OCI-LY7 (cell line): ENCODE results near the gene SSNA1. TPM values are rescaled to one million over a fixed set of nuclear protein-coding genes. Genes with fewer than 3 reads are reported as not detected.

Experiments
- BruUV-seq: library from RNA; stranded (reverse); fragments of 400-500 nt; replicated peaks from 2 replicates; lab custom pipeline; 2021; lab: Mats Ljungman, UMichigan
- CTCF ChIA-PET: fragments of 300-600 bp; sonication (Branson Sonifier 250); formaldehyde crosslinking; loops from one replicate; lab custom pipeline; 2022; ENCODE audit warnings: antibody characterized with exemption; ENCODE audit not compliant: unreplicated experiment; lab: Charles Lee
- POLR2A ChIA-PET: fragments of 300-600 bp; sonication (Branson Sonifier 250); formaldehyde crosslinking; loops from one replicate; lab custom pipeline; 2022; ENCODE audit warnings: antibody characterized with exemption; lab: Charles Lee
- DNase-seq: peaks from one replicate; pipeline ENCODE4 v3.0.0-alpha.2; 2015; ENCODE audit warnings: low spot score
- H2AFZ ChIP-seq: fragments of 200-600 bp; sonication (generic), shearing (Covaris generic); 2 replicates; pipeline ENCODE4 v1.6.1; 2014; ENCODE audit warnings: mild to moderate bottlenecking, antibody characterized with exemption, low read length, moderate library complexity
- H3K27ac ChIP-seq: fragments of 200-600 bp; sonication (generic); 2 replicates; pipeline ENCODE4 v1.5.1; 2014; ENCODE audit warnings: mixed run types, low read depth, mild to moderate bottlenecking, moderate library complexity, low read length, inconsistent platforms; ENCODE audit not compliant: poor library complexity, severe bottlenecking
- H3K36me3 ChIP-seq: fragments of 200-600 bp; sonication (generic); 2 replicates; pipeline ENCODE4 v1.6.1; 2014; ENCODE audit warnings: mild to moderate bottlenecking, antibody characterized with exemption, low read length, moderate library complexity, mixed read lengths; ENCODE audit not compliant: insufficient read depth
- H3K4me1 ChIP-seq: fragments of 200-600 bp; sonication (generic); 2 replicates; pipeline ENCODE4 v1.5.1; 2014; ENCODE audit warnings: mild to moderate bottlenecking, low read length; ENCODE audit not compliant: insufficient read depth, poor library complexity, severe bottlenecking
- H3K4me2 ChIP-seq: fragments of 200-600 bp; sonication (generic); 2 replicates; pipeline ENCODE4 v1.6.1; 2014; ENCODE audit warnings: mild to moderate bottlenecking, low read length
- H3K4me3 ChIP-seq: fragments of 200-600 bp; sonication (generic); 2 replicates; pipeline ENCODE4 v1.5.1; 2014; ENCODE audit warnings: mild to moderate bottlenecking, low read depth, low read length; ENCODE audit not compliant: poor library complexity, severe bottlenecking
- H3K79me2 ChIP-seq: fragments of 200-600 bp; sonication (generic); 2 replicates; pipeline ENCODE4 v1.6.1; 2016; ENCODE audit warnings: low read depth, mild to moderate bottlenecking, low read length, moderate library complexity, mixed read lengths; ENCODE audit not compliant: insufficient read depth
- H3K9me2 ChIP-seq: fragments of 200-600 bp; sonication (generic); 2 replicates; pipeline ENCODE4 v1.6.1; 2016; ENCODE audit warnings: mild to moderate bottlenecking, low read length, mixed read lengths; ENCODE audit not compliant: insufficient read depth
- H3K9me3 ChIP-seq: fragments of 200-600 bp; sonication (generic); 2 replicates; pipeline ENCODE4 v1.6.1; 2014; ENCODE audit warnings: mild to moderate bottlenecking, mixed run types, low read length, mixed read lengths
- H4K20me1 ChIP-seq: fragments of 200-600 bp; sonication (generic); 2 replicates; pipeline ENCODE4 v1.6.1; 2014; ENCODE audit warnings: mild to moderate bottlenecking, antibody characterized with exemption, low read length, moderate library complexity, mixed read lengths; ENCODE audit not compliant: insufficient read depth
- EZH2phosphoT487 ChIP-seq: fragments of 200-600 bp; sonication (generic); IDR thresholded peaks from 2 replicates; pipeline ENCODE4 v1.6.1; 2018; ENCODE audit warnings: low read depth, borderline replicate concordance, mild to moderate bottlenecking, mixed run types, antibody characterized with exemption, low read length, moderate library complexity, mixed read lengths
- intact Hi-C: fragments of 100-400 bp; cut with micrococcal nuclease; formaldehyde crosslinking; loops from one replicate; pipeline ENCODE4 v1.10.0; 2022; ENCODE audit not compliant: unreplicated experiment
- total RNA-seq, 2 experiments: library from RNA; depleted of rRNA in 1 of 2; stranded (reverse); fragments of >200 nt in 1 of 2; shearing (Covaris generic) in 1 of 2; gene quantifications; 2 replicates each; pipeline ENCODE4 v1.2.3, GENCODE V29; 2014 to 2022
- TF ChIP-seq, protein P1 (sequence below): fragments of 200-600 bp; sonication (generic); conservative IDR thresholded peaks from 2 replicates; pipeline ENCODE4 v1.5.1; 2014; ENCODE audit warnings: mild to moderate bottlenecking, antibody characterized with exemption, low read length, moderate library complexity, mixed read lengths

The SSNA1 gene
- total RNA-seq, 2 experiments from 2014 or later, result 71.0 to 111 TPM

DNA sequence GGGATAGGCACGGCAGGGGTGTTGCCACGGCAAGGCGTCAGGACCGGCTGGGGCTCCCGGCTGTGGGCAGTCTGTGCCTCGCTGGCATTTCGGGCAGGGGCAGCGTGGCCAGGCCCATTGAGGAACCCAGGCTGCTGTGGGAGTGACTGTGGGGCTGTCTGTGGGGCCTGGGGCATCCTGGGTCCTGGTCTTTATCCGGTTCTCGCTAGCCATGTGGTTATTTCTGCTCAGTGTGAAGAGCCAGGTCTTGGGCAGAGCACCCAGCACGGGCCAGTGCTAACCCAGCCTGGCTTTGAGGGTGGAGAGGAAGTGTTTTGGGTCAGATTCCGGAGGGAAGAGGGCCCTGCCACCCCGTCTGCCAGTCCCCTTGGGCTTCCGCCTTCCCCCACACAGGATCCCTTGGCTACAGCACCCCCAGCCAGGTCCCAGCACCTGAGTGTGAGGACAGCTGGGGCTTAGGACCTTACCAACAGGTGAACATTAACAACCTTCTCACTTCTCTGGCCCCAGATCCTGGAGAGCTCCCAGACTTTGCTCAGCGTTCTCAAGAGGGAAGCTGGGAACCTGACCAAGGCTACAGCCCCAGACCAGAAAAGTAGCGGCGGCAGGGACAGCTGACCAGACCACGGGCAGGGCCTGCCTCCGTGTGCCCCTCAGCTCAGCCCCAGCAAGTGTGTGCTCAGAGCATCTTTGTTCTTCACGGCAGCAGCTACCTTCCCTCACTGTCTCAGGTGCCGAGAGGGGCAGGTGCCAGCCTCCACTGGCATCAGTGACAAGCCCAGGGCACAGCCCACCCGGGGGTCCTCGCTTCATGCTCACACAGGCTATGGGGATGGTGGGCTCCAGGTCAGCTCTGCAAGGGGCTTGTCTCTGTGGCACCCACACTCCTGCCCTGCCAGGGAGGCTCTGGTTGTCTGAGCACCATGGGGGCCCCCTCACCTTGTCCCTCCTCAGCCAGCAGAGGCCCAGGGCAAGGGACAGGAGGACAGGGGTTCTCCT lies 1.1 kb downstream of the SSNA1 start:
- Histone ChIP-seq H3K4me1 (peaks cover 27% of the 10 kb centered on the region), H3K27ac (peak overlapping the region; percentile 92), H2AFZ (no peak overlapping the region; the same call in 1 of the 2 replicates), H3K4me2 (peak overlapping the region; percentile 97), H3K36me3 (peaks cover 33% of the 10 kb centered on the region; the same call in 1 of the 2 replicates), H3K79me2 (peaks cover 32% of the 10 kb centered on the region), H3K4me3 (peak overlapping the region; percentile 94), H4K20me1 (peaks cover 6% of the 10 kb centered on the region; the same call in 1 of the 2 replicates), H3K9me2 (no peaks in the 10 kb centered on the region), H3K9me3 (no peaks in the 10 kb centered on the region)
- POLR2A ChIA-PET, result interaction anchor here (0.8 to 3.2 kb wide), 8 partner anchors 12 to 75 kb away, joined by 3 to 16 read pairs (median 4); partner anchors contain the start of gene TPRN
- no peak for DNase-seq
- intact Hi-C loops, result loop anchor here (2.0 to 5.0 kb wide), 3 partner anchors 33 to 72 kb away; partner anchors contain the start of gene RNF208
- BruUV-seq, result TSS peak; percentile 94
- CTCF ChIA-PET, result interaction anchor here (0.8 to 1.3 kb wide), 2 partner anchors 60 to 97 kb away, joined by 3 to 5 read pairs; no protein-coding TSS in a partner anchor
- no peak for TF ChIP-seq EZH2phosphoT487
- TF ChIP-seq, protein P1, sequence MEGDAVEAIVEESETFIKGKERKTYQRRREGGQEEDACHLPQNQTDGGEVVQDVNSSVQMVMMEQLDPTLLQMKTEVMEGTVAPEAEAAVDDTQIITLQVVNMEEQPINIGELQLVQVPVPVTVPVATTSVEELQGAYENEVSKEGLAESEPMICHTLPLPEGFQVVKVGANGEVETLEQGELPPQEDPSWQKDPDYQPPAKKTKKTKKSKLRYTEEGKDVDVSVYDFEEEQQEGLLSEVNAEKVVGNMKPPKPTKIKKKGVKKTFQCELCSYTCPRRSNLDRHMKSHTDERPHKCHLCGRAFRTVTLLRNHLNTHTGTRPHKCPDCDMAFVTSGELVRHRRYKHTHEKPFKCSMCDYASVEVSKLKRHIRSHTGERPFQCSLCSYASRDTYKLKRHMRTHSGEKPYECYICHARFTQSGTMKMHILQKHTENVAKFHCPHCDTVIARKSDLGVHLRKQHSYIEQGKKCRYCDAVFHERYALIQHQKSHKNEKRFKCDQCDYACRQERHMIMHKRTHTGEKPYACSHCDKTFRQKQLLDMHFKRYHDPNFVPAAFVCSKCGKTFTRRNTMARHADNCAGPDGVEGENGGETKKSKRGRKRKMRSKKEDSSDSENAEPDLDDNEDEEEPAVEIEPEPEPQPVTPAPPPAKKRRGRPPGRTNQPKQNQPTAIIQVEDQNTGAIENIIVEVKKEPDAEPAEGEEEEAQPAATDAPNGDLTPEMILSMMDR, result no peak

DNA sequence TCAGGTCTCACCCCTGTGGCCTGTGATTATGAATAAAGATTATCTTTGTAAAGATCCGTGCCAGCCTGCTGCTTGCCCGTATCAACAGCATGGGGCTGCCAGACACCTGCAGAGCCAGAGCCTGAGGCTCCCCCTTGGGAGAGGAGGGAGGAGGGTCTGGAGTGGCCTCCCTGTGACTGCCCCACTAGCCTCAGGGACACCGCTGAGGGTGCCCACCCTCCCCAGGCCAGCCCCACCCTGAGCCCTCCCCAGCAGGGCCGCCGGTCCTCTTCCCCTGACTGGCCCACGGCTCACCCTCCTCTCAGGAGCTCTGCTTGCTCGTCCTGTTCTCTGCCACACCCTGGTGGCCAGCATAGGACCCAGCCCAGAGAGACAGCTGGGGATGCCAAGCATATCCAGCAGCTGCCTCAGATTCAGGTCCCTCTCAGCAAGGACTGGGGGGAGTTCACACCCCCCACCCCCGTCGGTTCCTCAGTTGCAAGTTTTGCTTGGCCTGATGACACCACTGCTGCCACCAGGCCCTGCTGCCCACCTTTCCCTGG lies 1.9 kb downstream of the SSNA1 start:
- peak overlapping the region; percentile 97 for H3K4me2 ChIP-seq
- peaks cover 32% of the 10 kb centered on the region for H3K79me2 ChIP-seq
- no peak overlapping the region for H2AFZ ChIP-seq
- H3K4me1 ChIP-seq, result peaks cover 27% of the 10 kb centered on the region
- H3K9me2 ChIP-seq, result no peaks in the 10 kb centered on the region
- peaks cover 6% of the 10 kb centered on the region; the same call in 1 of the 2 replicates for H4K20me1 ChIP-seq
- ChIA-PET POLR2A (interaction anchor here (3.2 kb wide), 1 partner anchor 11 kb away, joined by 16 read pairs; the partner anchor contains the start of gene TPRN), CTCF (interaction anchor here (1.3 kb wide), 1 partner anchor 61 kb away, joined by 5 read pairs; no protein-coding TSS in a partner anchor)
- peaks cover 31% of the 10 kb centered on the region; the same call in 1 of the 2 replicates for H3K36me3 ChIP-seq
- intact Hi-C loops, result no loop called here
- no peak overlapping the region for H3K27ac ChIP-seq
- H3K4me3 ChIP-seq, result peak overlapping the region; percentile 94
- no peak for DNase-seq
- no peaks in the 10 kb centered on the region for H3K9me3 ChIP-seq
- BruUV-seq, result no TSS peak
- TF ChIP-seq, protein P1, result no peak
- no peak for TF ChIP-seq EZH2phosphoT487
